Astrocyte (in vitro differentiated cells and primary cell): ENCODE results near the gene DHRS13. TPM values are rescaled to one million over a fixed set of nuclear protein-coding genes. Genes with fewer than 3 reads are reported as not detected.

Source experiments
- DNase-seq: peaks from one replicate; pipeline ENCODE4 v3.0.0-alpha.2; 2010; ENCODE audit warnings: low read depth
- FAIRE-seq: peaks from 2 replicates; lab custom pipeline; 2011; peaks lifted over from hg19 to GRCh38; lab: Jason Lieb, UNC
- H2AFZ ChIP-seq: 2 replicates; pipeline ENCODE4 v1.6.0; 2012; ENCODE audit warnings: low read depth, low read length, inconsistent platforms
- H3K27ac ChIP-seq: 2 replicates; pipeline ENCODE4 v1.5.1; 2011; ENCODE audit warnings: low read depth, low read length, inconsistent platforms
- H3K27me3 ChIP-seq: 2 replicates; pipeline ENCODE4 v1.6.0; 2011; ENCODE audit warnings: low read length, inconsistent platforms; ENCODE audit not compliant: insufficient read depth
- H3K36me3 ChIP-seq: 2 replicates; pipeline ENCODE4 v1.5.1; 2011; ENCODE audit warnings: low read length, inconsistent platforms; ENCODE audit not compliant: insufficient read depth
- H3K4me1 ChIP-seq: 2 replicates; pipeline ENCODE4 v1.5.1; 2011; ENCODE audit warnings: low read length, inconsistent platforms; ENCODE audit not compliant: insufficient read depth
- H3K4me2 ChIP-seq: 2 replicates; pipeline ENCODE4 v1.6.0; 2012; ENCODE audit warnings: low read length, inconsistent platforms
- H3K4me3 ChIP-seq: 2 replicates; pipeline ENCODE4 v1.5.1; 2011; ENCODE audit warnings: low read depth, mild to moderate bottlenecking, low read length, inconsistent platforms; ENCODE audit not compliant: insufficient read depth
- H3K79me2 ChIP-seq: 2 replicates; pipeline ENCODE4 v1.6.0; 2012; ENCODE audit warnings: mild to moderate bottlenecking, low read length, inconsistent platforms; ENCODE audit not compliant: insufficient read depth
- H3K9ac ChIP-seq: 2 replicates; pipeline ENCODE4 v1.6.0; 2012; ENCODE audit warnings: mild to moderate bottlenecking, low read length, inconsistent platforms
- H3K9me3 ChIP-seq: 2 replicates; pipeline ENCODE4 v1.5.1; 2012; ENCODE audit warnings: low read depth, mild to moderate bottlenecking, low read length, inconsistent platforms; ENCODE audit not compliant: insufficient read depth
- H4K20me1 ChIP-seq: 2 replicates; pipeline ENCODE4 v1.6.0; 2012; ENCODE audit warnings: low read length, inconsistent platforms; ENCODE audit not compliant: insufficient read depth
- H3K27ac Mint-ChIP-seq: one replicate; pipeline ENCODE4 v1.8.0; 2021; ENCODE audit warnings: mild to moderate bottlenecking, mixed read lengths; ENCODE audit not compliant: unreplicated experiment
- H3K27me3 Mint-ChIP-seq: one replicate; pipeline ENCODE4 v1.8.0; 2021; ENCODE audit warnings: low read depth, mixed read lengths; ENCODE audit not compliant: unreplicated experiment
- H3K36me3 Mint-ChIP-seq: one replicate; pipeline ENCODE4 v1.8.0; 2021; ENCODE audit warnings: low read depth, mixed read lengths; ENCODE audit not compliant: unreplicated experiment
- H3K4me1 Mint-ChIP-seq: one replicate; pipeline ENCODE4 v1.8.0; 2021; ENCODE audit warnings: low read depth, mixed read lengths; ENCODE audit not compliant: unreplicated experiment
- H3K4me3 Mint-ChIP-seq: one replicate; pipeline ENCODE4 v1.8.0; 2021; ENCODE audit warnings: mild to moderate bottlenecking, moderate library complexity, mixed read lengths; ENCODE audit not compliant: unreplicated experiment
- H3K9me3 Mint-ChIP-seq: one replicate; pipeline ENCODE4 v1.8.0; 2021; ENCODE audit warnings: mild to moderate bottlenecking, mixed read lengths; ENCODE audit not compliant: unreplicated experiment
- CTCF ChIP-seq: IDR thresholded peaks from 2 replicates; pipeline ENCODE4 v1.5.1; 2011; ENCODE audit warnings: low read depth, mild to moderate bottlenecking, inconsistent platforms, low read length, moderate library complexity; ENCODE audit not compliant: insufficient read depth
- EZH2 ChIP-seq: IDR thresholded peaks from 2 replicates; pipeline ENCODE4 v1.6.1; 2012; ENCODE audit warnings: mild to moderate bottlenecking, low read length, inconsistent platforms; ENCODE audit not compliant: insufficient read depth
- total RNA-seq: library from RNA; stranded (reverse); gene quantifications from 2 replicates; pipeline ENCODE4 v1.2.1, GENCODE V29; 2021

DHRS13 gene
- total RNA-seq, 1 donor from 2014 or later: 4.3 TPM

GRCh38 chr17:28907709-28908475 is 5.0 kb upstream of the DHRS13 start:
- DNase-seq (no peak), FAIRE-seq (no peak)
- Mint-ChIP-seq H3K4me3 (no peak overlapping the region), H3K27ac (no peak overlapping the region), H3K4me1 (peaks cover 8% of the 10 kb centered on the region), H3K27me3 (no peaks in the 10 kb centered on the region), H3K9me3 (no peaks in the 10 kb centered on the region), H3K36me3 (peaks cover 32% of the 10 kb centered on the region)
- Histone ChIP-seq H3K9ac (no peak overlapping the region), H3K4me1 (peaks cover 14% of the 10 kb centered on the region), H3K27me3 (no peaks in the 10 kb centered on the region), H3K4me3 (no peak overlapping the region), H2AFZ (no peak overlapping the region), H3K9me3 (no peaks in the 10 kb centered on the region), H3K79me2 (no peaks in the 10 kb centered on the region), H3K27ac (no peak overlapping the region), H4K20me1 (peaks cover 84% of the 10 kb centered on the region), H3K4me2 (no peak overlapping the region), H3K36me3 (peaks cover 58% of the 10 kb centered on the region)
- no peak for TF ChIP-seq EZH2
- TF ChIP-seq CTCF: no peak

GRCh38 chr17:28906706-28907438 is 4.0 kb upstream of the DHRS13 start:
- no peak overlapping the region for H3K4me2 ChIP-seq
- Mint-ChIP-seq H3K27me3 (no peaks in the 10 kb centered on the region), H3K36me3 (peaks cover 29% of the 10 kb centered on the region), H3K9me3 (no peaks in the 10 kb centered on the region), H3K4me1 (peaks cover 12% of the 10 kb centered on the region), H3K4me3 (no peak overlapping the region), H3K27ac (no peak overlapping the region)
- H3K36me3 ChIP-seq: peaks cover 53% of the 10 kb centered on the region
- H3K9me3 ChIP-seq: no peaks in the 10 kb centered on the region
- H3K27me3 ChIP-seq: no peaks in the 10 kb centered on the region
- H3K4me1 ChIP-seq: peaks cover 18% of the 10 kb centered on the region
- TF ChIP-seq CTCF (no peak), EZH2 (no peak)
- no peak overlapping the region for H3K9ac ChIP-seq
- H3K4me3 ChIP-seq: no peak overlapping the region
- FAIRE-seq (no peak), DNase-seq (no peak)
- H3K27ac ChIP-seq: no peak overlapping the region
- peaks cover 74% of the 10 kb centered on the region for H4K20me1 ChIP-seq
- H2AFZ ChIP-seq: no peak overlapping the region
- no peaks in the 10 kb centered on the region for H3K79me2 ChIP-seq

GRCh38 chr17:28906276-28906675 is 3.4 kb upstream of the DHRS13 start:
- H3K4me2 ChIP-seq: no peak overlapping the region
- H3K9me3 ChIP-seq: no peaks in the 10 kb centered on the region
- DNase-seq (no peak), FAIRE-seq (no peak)
- peaks cover 29% of the 10 kb centered on the region for H3K36me3 Mint-ChIP-seq
- H3K4me1 ChIP-seq: peaks cover 18% of the 10 kb centered on the region
- H3K27ac Mint-ChIP-seq: no peak overlapping the region
- H3K9ac ChIP-seq: no peak overlapping the region
- no peaks in the 10 kb centered on the region for H3K79me2 ChIP-seq
- H3K4me1 Mint-ChIP-seq: peaks cover 16% of the 10 kb centered on the region
- H3K27me3 Mint-ChIP-seq: no peaks in the 10 kb centered on the region
- no peak overlapping the region for H2AFZ ChIP-seq
- no peaks in the 10 kb centered on the region for H3K27me3 ChIP-seq
- H3K36me3 ChIP-seq: peaks cover 49% of the 10 kb centered on the region
- no peak overlapping the region for H3K4me3 Mint-ChIP-seq
- H3K27ac ChIP-seq: no peak overlapping the region
- no peaks in the 10 kb centered on the region for H3K9me3 Mint-ChIP-seq
- H4K20me1 ChIP-seq: peaks cover 68% of the 10 kb centered on the region
- TF ChIP-seq CTCF (no peak), EZH2 (no peak)
- H3K4me3 ChIP-seq: no peak overlapping the region
